CD4-positive, alpha-beta T cell treated with Interleukin-1 beta for 1 hour (primary cell): ENCODE data around the gene HMGCLL1.

ENCODE experiments used
- DNase-seq, 2 donors: peaks; one replicate each; pipeline ENCODE4 v3.0.0-alpha.2; 2020 to 2022

Gene HMGCLL1

DNA sequence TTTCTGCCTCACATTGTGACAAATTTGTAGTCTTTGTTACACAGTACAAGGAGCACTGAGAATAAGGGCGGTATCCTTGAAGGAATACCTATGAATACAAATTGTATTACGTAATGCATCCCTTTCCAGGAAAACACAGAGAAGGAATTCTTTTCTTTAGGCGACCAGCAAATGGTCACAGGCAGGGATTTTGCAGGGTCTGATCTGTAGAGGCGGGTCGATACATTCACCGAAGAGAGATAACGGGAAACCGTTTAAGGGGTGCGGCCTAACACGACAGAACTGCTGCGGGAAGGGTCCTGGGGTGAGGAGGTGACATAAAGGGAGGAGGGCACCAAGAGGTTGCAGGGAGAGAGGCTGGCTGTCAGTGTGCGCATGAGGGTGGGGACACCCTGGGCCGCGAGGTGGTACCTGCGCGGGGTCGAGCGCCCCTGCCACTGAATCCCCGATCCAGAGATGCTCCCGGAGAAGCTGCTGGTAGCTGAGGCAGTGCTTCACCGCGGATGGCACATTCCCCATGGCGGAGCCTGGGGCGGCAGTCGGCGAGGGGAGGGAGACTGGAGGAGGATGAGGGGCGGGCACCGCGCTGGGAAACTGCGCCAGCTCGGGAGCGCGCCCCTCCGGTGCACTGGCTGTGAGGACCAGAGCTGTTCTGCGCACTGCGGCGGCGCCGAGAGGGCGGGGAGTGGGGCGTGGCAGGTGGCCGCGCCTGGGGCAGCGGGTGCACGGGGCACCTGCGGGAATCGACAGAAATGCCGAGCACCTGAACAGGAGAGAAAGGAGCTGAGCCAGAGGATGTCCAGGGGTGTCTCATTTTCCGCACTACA is at the start of gene HMGCLL1:
Gene HMGCLL1, minus strand, starts transcription at position 656 of the 827 bp plus-strand sequence. Its CDS starts 137 bp downstream, at position 519.
- DNase-seq: no peak

DNA sequence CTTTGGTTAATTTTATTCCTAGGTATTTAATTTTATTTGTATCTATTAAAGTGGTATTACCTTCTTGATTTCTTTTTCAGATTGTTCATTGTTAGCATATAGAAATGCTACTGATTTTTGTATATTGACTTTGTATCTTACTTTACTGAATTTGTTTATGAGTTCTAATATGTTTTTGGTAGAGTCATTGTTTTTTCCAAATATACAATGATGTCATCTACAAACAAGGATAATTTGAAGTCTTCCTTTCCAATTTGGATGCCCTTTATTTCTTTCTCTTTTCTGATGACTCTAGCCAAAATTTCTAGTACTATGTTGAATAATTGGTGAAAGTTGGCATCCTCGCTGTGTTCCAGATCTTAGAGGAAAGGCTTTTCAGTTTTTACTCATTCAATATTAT is 43.0 kb upstream of the HMGCLL1 start:
- DNase-seq: no peak

- DNase-seq: no peak
Observed at GRCh38 chr6:55621244-55621643, 42.3 kb upstream of the HMGCLL1 start.

- no peak for DNase-seq
Observed at GRCh38 chr6:55617272-55617671, 38.3 kb upstream of the HMGCLL1 start.

- DNase-seq: no peak
Observed at GRCh38 chr6:55604021-55604420, 25.0 kb upstream of the HMGCLL1 start.

DNA sequence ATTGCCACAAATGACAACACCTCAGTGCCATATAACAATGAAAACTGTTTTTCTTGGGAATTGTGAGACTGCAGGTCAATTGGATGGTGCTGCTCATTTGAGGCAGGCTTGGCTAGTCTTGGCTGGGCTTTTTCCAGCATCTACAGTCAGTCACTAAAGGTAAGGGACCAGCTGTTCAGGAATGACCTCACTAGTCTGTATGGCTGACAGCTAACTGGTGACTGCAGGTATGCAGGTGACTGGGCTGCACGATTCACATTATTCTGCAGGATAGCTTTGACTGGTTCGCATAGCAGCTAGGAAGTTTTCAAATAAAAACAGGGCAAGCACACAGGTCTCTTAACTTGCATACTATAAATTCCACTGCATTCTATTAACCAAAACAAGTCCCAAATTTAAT is 22.1 kb upstream of the HMGCLL1 start:
- DNase-seq: no peak

- no peak for DNase-seq
Observed at GRCh38 chr6:55594442-55594841, 15.4 kb upstream of the HMGCLL1 start.

GRCh38 chr6:55584654-55585354 is 5.8 kb upstream of the HMGCLL1 start:
- DNase-seq: no peak

- no peak for DNase-seq
Observed at GRCh38 chr6:55576811-55577210, 2.2 kb downstream of the HMGCLL1 start.

- no peak for DNase-seq
Observed at GRCh38 chr6:55574556-55574955, 4.4 kb downstream of the HMGCLL1 start.

GRCh38 chr6:55569638-55570037 is 9.4 kb downstream of the HMGCLL1 start:
- DNase-seq: no peak

DNA sequence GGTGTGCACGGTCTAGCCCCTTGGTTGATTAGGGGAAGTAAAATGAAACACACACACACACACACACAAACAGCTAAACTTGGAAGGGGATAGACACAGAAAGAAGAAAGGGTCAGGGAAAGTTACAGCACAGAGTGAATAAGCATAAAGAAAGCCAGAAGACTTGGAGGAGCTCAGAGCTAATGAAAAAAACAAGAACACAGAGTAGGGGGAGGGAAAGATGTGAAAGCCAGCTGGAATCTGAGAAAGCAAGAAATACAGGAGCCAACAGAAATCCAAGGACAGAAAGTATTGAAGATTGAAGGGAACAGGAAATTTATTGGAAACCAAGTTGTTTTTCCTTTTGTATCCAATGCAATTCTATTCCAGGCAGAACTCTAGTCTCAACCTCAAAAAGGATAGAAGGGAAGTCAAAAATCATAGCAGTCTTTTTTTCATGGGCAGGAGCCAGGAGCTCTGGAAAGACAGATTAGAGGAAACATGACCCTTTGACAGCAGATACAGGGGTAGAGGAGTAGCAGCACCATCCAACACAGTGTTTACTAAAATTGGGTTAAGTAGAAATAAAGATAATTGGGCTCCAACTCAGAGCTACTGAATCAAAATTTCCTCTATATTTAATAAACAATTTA is 10.1 kb downstream of the HMGCLL1 start:
- no peak for DNase-seq

- no peak for DNase-seq
Observed at GRCh38 chr6:55567558-55567957, 11.4 kb downstream of the HMGCLL1 start.

DNA sequence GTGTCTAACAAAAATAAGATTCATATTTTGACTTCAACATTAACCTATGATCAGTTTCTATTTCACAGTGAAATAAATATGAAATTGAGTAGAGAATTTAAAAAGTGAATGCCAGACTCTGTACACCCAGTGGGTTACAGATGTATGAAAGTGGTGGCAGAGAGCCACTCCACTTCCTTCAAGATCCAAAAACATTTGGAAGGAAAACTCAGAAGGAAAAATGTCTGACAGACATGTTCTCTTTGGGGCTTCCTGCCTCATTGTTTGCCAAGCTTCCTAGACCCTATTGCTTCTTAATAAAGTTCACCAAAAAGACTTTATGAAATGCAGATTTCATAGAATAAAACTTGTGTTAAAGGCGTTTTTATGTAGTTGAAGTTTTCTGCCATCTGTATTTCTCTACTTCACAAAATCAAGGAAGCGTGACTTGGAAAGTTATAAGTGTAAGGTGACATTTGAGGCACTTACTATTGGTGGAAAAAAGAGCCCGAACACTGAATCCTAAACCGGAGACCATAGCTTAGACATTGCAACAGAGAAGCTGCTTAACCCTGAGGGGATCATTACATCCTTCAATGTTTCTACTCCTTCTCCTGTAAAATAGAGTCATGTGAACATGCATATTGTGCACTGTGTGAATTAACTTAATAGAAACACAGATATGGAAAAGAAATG is 12.8 kb downstream of the HMGCLL1 start:
- DNase-seq: no peak

DNA sequence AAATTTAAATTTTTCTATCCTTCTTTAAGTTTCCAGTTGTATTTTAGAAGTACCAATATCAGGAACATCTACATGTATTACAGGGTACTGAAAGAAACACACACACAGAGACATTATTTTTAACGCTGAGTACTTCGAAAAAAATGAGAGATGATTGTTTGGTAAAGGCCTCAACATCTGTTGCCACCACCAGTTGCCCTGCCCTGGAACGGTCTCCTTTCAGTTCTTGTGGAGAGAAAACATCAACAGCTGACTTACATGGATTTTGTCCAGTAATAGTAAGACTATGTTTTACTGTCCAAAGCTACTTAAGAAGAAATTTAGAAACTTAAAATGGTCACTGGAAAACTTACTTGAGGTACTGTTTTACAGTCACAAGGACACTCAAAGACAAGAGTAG is 16.7 kb downstream of the HMGCLL1 start:
- DNase-seq: no peak

- no peak for DNase-seq
Observed at GRCh38 chr6:55560290-55560885, 18.6 kb downstream of the HMGCLL1 start.

DNA sequence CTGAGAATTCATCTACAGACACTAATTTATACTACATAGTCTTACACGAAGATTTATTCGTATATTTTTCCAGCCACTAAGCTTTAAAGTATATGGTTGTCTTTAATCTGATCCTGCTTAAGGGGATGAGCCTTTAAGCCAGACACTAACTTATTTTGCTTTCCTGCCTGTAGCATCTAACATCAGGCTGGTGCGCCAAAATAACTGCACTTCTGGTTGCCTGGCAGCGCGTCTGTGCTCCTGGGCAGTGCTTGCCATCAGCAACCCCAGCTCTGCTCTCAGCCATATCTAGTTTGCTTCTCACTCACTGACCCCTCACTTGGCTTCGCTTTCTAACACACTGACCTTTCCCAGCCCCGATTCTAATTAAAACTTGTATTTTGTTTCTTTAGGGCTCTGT is 21.8 kb downstream of the HMGCLL1 start:
- DNase-seq: no peak

DNA sequence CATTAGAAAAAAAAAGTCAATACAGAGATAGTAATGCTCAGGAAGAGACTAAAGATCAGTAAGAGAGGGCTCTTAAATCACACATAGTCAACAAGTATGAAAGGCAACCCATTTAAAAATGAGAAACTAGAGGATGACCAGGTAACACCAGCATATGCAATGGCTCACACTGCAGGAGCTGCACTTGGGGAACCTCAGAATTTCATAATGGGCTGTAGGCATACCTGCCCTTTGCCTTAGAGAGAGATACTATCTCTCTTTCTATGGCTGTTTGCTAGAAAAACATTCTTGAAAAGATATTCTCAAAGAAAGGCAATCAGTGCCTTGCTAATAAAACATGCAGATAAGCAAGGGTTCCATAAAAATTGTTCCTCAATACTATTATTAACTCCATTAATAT is 33.2 kb downstream of the HMGCLL1 start:
- no peak for DNase-seq

GRCh38 chr6:55543633-55544309 is 35.2 kb downstream of the HMGCLL1 start:
- no peak for DNase-seq

DNA sequence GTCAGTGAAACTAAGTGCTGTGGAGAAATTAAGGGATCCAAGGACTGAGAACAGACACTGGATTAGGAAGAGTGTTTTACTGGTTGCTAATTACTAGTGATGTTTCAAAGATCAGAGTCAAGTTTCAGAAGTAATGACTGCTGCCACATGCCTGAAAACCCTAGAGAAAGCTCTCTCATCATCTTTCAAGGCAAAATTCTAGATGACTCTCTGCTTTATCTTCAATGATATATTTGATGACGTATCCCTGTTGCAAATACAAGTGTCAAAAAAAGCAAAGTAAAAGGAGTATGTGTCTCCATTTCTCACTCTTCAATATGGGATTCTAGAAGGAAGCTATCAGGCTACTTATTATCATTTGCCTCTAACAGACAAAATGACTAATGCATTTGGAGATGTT is 38.0 kb downstream of the HMGCLL1 start:
- no peak for DNase-seq

- no peak for DNase-seq
Observed at GRCh38 chr6:55536391-55536956, 42.5 kb downstream of the HMGCLL1 start.

GRCh38 chr6:55531496-55531895 is 47.5 kb downstream of the HMGCLL1 start:
- DNase-seq: no peak
